HG03280 (cell line): ENCODE data around the gene ZNF470.

Source experiments
- ATAC-seq: cut with Tn5 transposase; IDR thresholded peaks from one replicate; pipeline ENCODE4 v1.9.1; 2021; ENCODE audit warnings: mild to moderate bottlenecking, moderate library complexity; ENCODE audit not compliant: unreplicated experiment

Gene ZNF470

DNA sequence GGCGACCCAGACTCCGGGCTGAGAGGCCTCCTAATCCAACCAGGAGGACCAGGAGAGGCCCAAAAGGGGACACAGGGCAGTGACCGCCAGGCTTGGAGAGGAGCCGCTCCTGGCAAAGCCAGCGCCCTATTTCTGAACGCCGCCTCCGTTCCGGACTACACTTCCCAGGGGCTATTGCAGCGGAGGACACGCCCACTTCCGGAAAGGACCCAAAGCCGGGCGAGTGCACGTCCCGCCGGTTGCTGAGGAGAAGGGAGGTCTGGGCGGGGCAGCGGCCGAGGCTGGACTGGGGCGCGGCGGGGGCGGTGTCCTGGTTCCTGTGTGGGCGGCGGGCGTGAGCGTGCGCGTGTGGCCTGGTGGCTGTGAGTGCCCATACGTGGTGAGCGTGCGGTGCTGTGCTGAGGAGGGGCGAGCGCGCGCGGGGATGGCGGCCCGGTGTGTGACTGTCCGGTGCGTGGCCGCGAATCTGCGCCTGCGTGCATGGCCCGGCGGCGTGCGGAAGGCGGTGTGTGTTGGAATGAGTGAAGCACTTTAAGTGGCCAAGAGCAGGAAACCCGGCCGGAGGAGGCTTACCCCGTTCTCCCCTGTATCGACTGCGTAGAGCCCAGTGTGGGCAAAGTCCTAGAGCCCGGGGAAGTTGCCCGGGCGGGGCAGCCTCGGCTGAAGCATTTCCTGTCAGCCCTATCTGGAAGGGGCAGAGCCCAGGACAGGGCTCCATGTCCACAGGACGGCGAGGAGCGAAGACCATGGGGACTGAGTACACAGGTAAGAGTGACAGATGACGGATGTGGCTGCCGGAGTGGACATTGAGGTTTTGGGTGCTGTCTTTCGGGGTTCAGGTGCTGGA, at the start of gene ZNF470:
Gene ZNF470, plus strand, starts transcription at position 195 of the 847 bp plus-strand sequence. CDS start 2,844 bp downstream, outside the sequence.
- peak; percentile 98 for ATAC-seq

GRCh38 chr19:56525214-56525860, 41.9 kb upstream of the ZNF470 start:
- ATAC-seq = no peak

DNA sequence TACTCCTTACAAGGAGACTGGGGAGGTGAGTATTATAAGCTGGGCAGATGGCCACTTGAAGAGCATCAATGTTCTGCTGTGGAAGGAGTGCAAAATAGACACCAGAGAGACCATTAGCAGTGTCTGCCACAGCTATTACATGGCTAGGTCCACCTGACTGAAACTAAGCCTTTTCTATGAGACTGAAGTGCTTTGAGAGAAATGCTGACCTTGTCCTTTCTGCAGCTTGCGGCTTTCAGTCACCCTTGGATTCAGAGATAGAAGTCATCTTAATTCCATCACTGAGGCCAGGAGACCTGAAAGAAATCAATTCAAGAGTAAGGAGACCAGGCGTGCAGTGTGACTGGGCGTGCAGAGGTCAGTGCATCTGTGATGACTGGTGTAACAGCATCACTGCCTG, 29.8 kb upstream of the ZNF470 start:
- ATAC-seq = no peak

GRCh38 chr19:56538254-56538760, 29.0 kb upstream of the ZNF470 start:
- no peak for ATAC-seq

DNA sequence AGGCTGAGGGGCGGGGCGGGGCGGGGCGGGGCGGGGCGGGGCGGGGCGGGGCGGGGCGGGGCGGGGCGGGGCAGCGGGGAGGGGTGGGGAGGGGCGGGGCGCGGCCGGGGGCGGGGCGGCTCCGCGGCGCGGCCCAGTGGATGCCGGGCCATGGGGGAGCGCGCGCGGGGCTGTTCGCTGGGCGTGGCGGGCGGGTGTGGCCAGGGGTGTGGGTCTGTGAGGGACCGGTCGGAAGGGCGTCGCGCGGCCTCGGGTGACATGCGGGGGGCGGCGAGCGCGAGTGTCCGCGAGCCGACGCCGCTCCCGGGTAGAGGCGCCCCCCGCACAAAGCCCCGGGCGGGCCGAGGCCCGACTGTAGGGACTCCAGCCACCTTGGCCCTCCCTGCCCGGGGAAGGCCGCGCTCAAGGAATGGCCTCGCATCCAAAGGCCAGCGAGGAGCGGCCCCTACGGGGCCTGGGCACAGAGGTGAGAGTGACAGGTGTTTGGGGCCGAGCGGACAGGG, 28.5 kb upstream of the ZNF470 start, which contains the start of gene ZFP28:
Gene ZFP28, plus strand, starts transcription at position 188 of the 503 bp plus-strand sequence. Its CDS starts 71 bp downstream, at position 259.
- ATAC-seq = no peak

- no peak for ATAC-seq
Measured at GRCh38 chr19:56543776-56544175, 23.5 kb upstream of the ZNF470 start.

DNA sequence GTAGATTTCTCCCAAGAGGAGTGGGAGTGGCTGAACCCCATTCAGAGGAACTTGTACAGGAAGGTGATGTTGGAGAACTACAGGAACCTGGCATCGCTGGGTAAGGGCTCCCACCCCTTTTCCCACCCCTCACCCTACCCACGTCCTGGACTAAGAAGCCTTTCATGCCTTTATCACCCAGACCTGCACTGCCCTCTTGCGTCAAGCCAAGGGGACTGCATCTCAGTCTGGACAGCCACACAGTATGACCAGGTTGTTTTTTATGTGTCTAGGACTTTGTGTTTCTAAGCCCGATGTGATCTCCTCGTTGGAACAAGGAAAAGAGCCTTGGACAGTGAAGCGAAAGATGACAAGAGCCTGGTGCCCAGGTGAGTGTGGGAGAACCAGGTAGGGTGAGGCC, 19.7 kb upstream of the ZNF470 start:
- ATAC-seq = no peak

- ATAC-seq = no peak
Measured at GRCh38 chr19:56554272-56554869, 12.9 kb upstream of the ZNF470 start.

DNA sequence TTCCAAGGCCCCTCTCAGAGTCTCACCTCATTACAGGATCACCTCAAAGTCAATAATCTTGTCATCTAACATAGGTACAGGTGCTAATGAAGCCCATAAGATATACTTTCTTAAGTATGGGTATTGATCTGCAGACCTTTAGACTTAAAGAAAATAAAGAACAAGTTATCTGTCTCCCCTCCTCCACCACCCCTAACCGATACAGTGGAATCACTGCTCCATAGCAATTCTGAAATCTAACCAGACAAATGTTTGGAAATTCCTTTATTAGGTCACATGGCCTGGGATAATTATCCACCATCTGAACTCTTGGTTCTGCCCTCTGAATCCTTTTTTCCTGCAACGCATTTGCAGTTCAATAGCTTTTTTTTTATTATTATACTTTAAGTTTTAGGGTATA, 4.5 kb upstream of the ZNF470 start:
- no peak for ATAC-seq

DNA sequence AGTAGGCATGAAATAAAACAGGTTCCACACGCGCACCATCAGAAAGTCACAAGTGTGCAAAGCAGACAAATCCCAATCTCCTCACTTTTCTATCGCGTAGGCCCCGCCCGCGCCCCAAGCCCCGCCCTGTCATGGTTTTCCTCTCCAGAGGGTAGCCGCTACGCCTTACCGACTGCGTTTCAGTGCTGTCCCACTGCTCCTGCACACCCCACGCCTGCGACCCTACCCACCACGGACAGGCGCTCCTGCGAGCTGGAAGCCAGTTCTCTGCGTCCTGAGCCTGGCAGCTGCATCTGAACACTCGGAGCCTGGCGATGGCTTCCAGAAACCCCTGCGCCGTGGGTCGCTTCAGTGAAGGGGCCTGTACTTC, 379 bp upstream of the ZNF470 start:
- ATAC-seq = peak; percentile 29

DNA sequence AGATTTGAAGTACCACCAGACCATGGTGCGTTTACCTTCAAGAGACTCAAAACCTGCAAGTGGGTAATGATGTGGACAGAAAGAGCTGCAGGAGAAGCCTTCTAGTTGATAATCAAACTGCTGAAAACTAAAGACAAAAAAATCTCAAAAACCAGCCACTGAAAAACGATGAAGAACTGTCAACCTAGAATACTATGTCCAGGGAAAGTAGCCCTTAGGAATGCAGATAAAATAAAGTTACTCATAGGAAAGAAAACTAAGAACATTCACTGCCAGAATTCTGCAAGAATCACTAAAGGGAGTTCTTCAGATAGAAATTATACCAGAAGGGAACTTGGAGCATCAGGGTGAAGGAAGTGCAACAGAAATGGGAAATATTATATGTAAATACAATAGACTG, 5.3 kb downstream of the ZNF470 start:
- no peak for ATAC-seq

GRCh38 chr19:56573914-56574313, 6.6 kb downstream of the ZNF470 start:
- no peak for ATAC-seq

DNA sequence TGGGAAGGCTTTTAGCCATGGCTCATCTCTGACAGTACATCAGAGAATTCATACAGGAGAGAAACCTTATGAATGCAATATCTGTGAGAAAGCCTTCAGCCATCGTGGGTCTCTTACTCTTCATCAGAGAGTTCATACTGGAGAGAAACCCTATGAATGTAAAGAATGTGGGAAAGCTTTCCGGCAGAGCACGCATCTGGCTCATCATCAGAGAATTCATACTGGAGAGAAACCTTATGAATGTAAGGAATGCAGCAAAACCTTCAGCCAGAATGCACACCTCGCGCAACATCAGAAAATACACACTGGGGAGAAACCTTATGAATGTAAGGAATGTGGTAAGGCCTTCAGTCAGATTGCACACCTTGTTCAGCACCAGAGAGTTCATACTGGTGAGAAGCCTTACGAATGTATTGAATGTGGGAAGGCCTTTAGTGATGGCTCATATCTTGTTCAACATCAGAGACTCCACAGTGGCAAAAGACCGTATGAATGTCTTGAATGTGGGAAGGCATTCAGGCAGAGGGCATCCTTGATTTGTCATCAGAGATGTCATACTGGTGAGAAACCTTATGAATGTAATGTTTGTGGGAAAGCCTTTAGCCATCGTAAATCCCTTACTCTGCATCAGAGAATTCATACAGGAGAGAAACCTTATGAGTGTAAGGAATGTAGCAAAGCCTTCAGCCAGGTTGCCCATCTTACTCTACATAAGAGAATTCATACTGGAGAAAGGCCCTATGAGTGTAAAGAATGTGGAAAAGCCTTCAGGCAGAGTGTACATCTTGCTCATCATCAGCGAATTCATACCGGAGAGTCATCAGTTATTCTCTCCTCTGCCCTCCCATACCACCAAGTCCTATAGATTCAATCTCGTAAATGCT, 10.7 kb downstream of the ZNF470 start:
- ATAC-seq = no peak

DNA sequence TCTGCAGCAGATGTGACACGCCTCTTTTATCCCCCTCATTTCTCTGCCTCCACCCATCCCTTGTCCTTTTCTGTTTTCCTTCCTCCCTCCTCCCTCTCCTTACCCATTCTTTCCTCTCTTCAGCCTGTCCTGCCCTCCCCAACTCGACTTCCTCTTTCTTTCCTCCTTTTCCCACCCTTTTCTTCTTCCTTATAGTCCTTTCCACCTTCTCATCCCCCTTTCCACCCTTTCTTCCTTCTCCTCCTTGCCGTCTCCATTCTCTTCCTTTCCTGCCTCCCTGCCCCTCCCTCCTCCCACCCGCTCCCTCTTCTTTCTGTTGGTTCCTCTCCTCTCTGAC, 27.1 kb downstream of the ZNF470 start:
- no peak for ATAC-seq

GRCh38 chr19:56594783-56595547, 27.7 kb downstream of the ZNF470 start, which contains the start of gene ZNF71:
Gene ZNF71, plus strand, starts transcription at chr19:56595302. Its CDS starts 6,257 bp downstream, at chr19:56601559.
- ATAC-seq = peak; percentile 94

GRCh38 chr19:56595548-56595899, 28.3 kb downstream of the ZNF470 start:
- ATAC-seq = peak; percentile 16

GRCh38 chr19:56596676-56597075, 29.4 kb downstream of the ZNF470 start:
- ATAC-seq = no peak

GRCh38 chr19:56597696-56598095, 30.4 kb downstream of the ZNF470 start:
- no peak for ATAC-seq

- no peak for ATAC-seq
Measured at GRCh38 chr19:56601375-56601774, 34.1 kb downstream of the ZNF470 start.

GRCh38 chr19:56603829-56604228, 36.6 kb downstream of the ZNF470 start:
- ATAC-seq = no peak
